Testis (tissue), 2 donors: ENCODE data around the gene CDK13.

Experiments
- CTCF ChIP-seq, 3 experiments: fragments of 450-650 bp in 2 of 3; fragments of 200-600 bp in 1 of 3; sonication (generic) in 1 of 3; IDR thresholded peaks; one replicate each; pipeline ENCODE4 v1.5.1; 2016 to 2019; ENCODE audit warnings: antibody characterized with exemption in 3 of 3, mild to moderate bottlenecking in 2 of 3, moderate library complexity in 1 of 3
- POLR2A ChIP-seq: fragments of 450-650 bp; IDR thresholded peaks from one replicate; pipeline ENCODE4 v1.6.1; 2017; ENCODE audit warnings: antibody characterized with exemption, mild to moderate bottlenecking, moderate library complexity

- TF ChIP-seq POLR2A, result no peak
- no peak for TF ChIP-seq CTCF (IDR thresholded peaks at IDR 0.05)
These were observed 29.5 kb downstream of the CDK13 start for GRCh38 chr7:39979406-39980073.
